IMR-90 (cell line): Measurements from ENCODE around the gene GCFC2. TPM values are rescaled to one million over a fixed set of nuclear protein-coding genes. Genes with fewer than 3 reads are reported as not detected.

Experiments
- ATAC-seq: fragments of 200-7000 bp; cut with Tn5 transposase; 2 replicates; pipeline ENCODE4 v1.9.1; 2020; ENCODE audit warnings: low read depth, mild to moderate bottlenecking, moderate library complexity
- BruUV-seq: library from RNA; stranded (reverse); fragments of 400-500 nt; replicated peaks from 2 replicates; lab custom pipeline; 2021; lab: Mats Ljungman, UMichigan
- CTCF ChIA-PET: fragments of 300-600 bp; formaldehyde crosslinking; extraction: SDS; loops from one replicate; lab custom pipeline; 2021; ENCODE audit warnings: antibody characterized with exemption; lab: Yijun Ruan, JAX
- POLR2A ChIA-PET: fragments of 300-600 bp; sonication (Branson Sonifier 250); formaldehyde crosslinking; loops from one replicate; lab custom pipeline; 2022; ENCODE audit warnings: antibody characterized with exemption; ENCODE audit not compliant: unreplicated experiment; lab: Charles Lee
- DNase-seq: peaks from one replicate; pipeline ENCODE4 v3.0.0; 2013
- H2AFZ ChIP-seq: replicated peaks from 2 replicates; pipeline ENCODE3; 2013; ENCODE audit warnings: low read length, mild to moderate bottlenecking; ENCODE audit not compliant: poor library complexity
- H2AK5ac ChIP-seq: 2 replicates; pipeline ENCODE4 v1.6.1; 2013; ENCODE audit warnings: low read depth, low read length, inconsistent platforms
- H2AK9ac ChIP-seq: replicated peaks from 2 replicates; pipeline ENCODE3; 2013; ENCODE audit warnings: mild to moderate bottlenecking, low read depth, low read length, moderate library complexity; ENCODE audit not compliant: poor library complexity
- H2BK120ac ChIP-seq: 2 replicates; pipeline ENCODE4 v1.6.1; 2013; ENCODE audit warnings: low read depth, low read length, inconsistent platforms
- H2BK15ac ChIP-seq: 3 replicates; pipeline ENCODE4 v1.6.1; 2013; ENCODE audit warnings: low read depth, low read length, inconsistent platforms
- H2BK20ac ChIP-seq: 2 replicates; pipeline ENCODE4 v1.6.1; 2013; ENCODE audit warnings: low read depth, mild to moderate bottlenecking, inconsistent platforms, low read length, moderate library complexity
- H2BK5ac ChIP-seq: 2 replicates; pipeline ENCODE4 v1.6.1; 2013; ENCODE audit warnings: mild to moderate bottlenecking, low read depth, low read length, inconsistent platforms; ENCODE audit not compliant: poor library complexity, severe bottlenecking
- H3K14ac ChIP-seq: replicated peaks from 2 replicates; pipeline ENCODE4 v1.6.1; 2013; ENCODE audit warnings: low read depth, low read length, inconsistent platforms
- H3K18ac ChIP-seq: 2 replicates; pipeline ENCODE4 v1.6.1; 2013; ENCODE audit warnings: low read depth, low read length, control low read depth
- H3K23ac ChIP-seq: 2 replicates; pipeline ENCODE4 v1.6.1; 2013; ENCODE audit warnings: low read depth, low read length, inconsistent platforms
- H3K27ac ChIP-seq: 2 replicates; pipeline ENCODE4 v1.5.1; 2013; ENCODE audit warnings: mild to moderate bottlenecking, control low read depth, low read length; ENCODE audit not compliant: insufficient read depth
- H3K27me3 ChIP-seq: 2 replicates; pipeline ENCODE4 v1.6.1; 2013; ENCODE audit warnings: low read length; ENCODE audit not compliant: control insufficient read depth, insufficient read depth
- H3K36me3 ChIP-seq: 2 replicates; pipeline ENCODE4 v1.6.1; 2013; ENCODE audit warnings: low read length, mixed read lengths; ENCODE audit not compliant: control insufficient read depth, insufficient read depth
- H3K4ac ChIP-seq: 2 replicates; pipeline ENCODE4 v1.6.1; 2013; ENCODE audit warnings: low read depth, low read length, inconsistent platforms
- H3K4me1 ChIP-seq: 2 replicates; pipeline ENCODE4 v1.6.1; 2013; ENCODE audit warnings: low read length, mixed read lengths; ENCODE audit not compliant: control insufficient read depth, insufficient read depth
- H3K4me2 ChIP-seq: 2 replicates; pipeline ENCODE4 v1.6.1; 2013; ENCODE audit warnings: low read depth, mild to moderate bottlenecking, control low read depth, low read length, moderate library complexity
- H3K4me3 ChIP-seq: 2 replicates; pipeline ENCODE4 v1.5.1; 2013; ENCODE audit warnings: low read depth, mild to moderate bottlenecking, control low read depth, low read length, moderate library complexity; ENCODE audit not compliant: insufficient read depth
- H3K56ac ChIP-seq: 2 replicates; pipeline ENCODE4 v1.6.1; 2013; ENCODE audit warnings: low read length, inconsistent platforms; ENCODE audit not compliant: insufficient read depth; ENCODE audit errors: extremely low read depth
- H3K79me1 ChIP-seq, 2 experiments: 2 replicates each; pipeline ENCODE4 v1.6.1; 2013; ENCODE audit warnings: low read length in 2 of 2, inconsistent platforms in 1 of 2, low read depth in 1 of 2
- H3K9ac ChIP-seq: 2 replicates; pipeline ENCODE4 v1.6.1; 2013; ENCODE audit warnings: low read depth, low read length, control low read depth
- H3K9me1 ChIP-seq: 2 replicates; pipeline ENCODE4 v1.6.1; 2013; ENCODE audit warnings: low read length, inconsistent platforms; ENCODE audit not compliant: insufficient read depth
- H3K9me3 ChIP-seq: 2 replicates; pipeline ENCODE4 v1.6.1; 2013; ENCODE audit warnings: low read length; ENCODE audit not compliant: control insufficient read depth, insufficient read depth
- H4K20me1 ChIP-seq: 2 replicates; pipeline ENCODE4 v1.6.1; 2013; ENCODE audit warnings: low read length, inconsistent platforms; ENCODE audit not compliant: insufficient read depth
- H4K5ac ChIP-seq: 2 replicates; pipeline ENCODE4 v1.6.1; 2013; ENCODE audit warnings: mild to moderate bottlenecking, low read depth, low read length, control low read depth
- H4K8ac ChIP-seq, 2 experiments: 2 replicates each; pipeline ENCODE4 v1.6.1; 2013; ENCODE audit warnings: low read depth in 2 of 2, low read length in 2 of 2, control low read depth in 1 of 2, inconsistent platforms in 1 of 2
- H4K91ac ChIP-seq: 2 replicates; pipeline ENCODE4 v1.6.1; 2013; ENCODE audit warnings: low read depth, low read length, inconsistent platforms; ENCODE audit not compliant: insufficient read depth
- MAFK ChIP-seq: IDR thresholded peaks from 2 replicates; pipeline ENCODE4 v1.6.1; 2012; ENCODE audit warnings: low read depth, low read length, improper control_type of control experiment
- MAZ ChIP-seq: IDR thresholded peaks from 2 replicates; pipeline ENCODE4 v1.6.1; 2012; ENCODE audit warnings: low read depth, mild to moderate bottlenecking, low read length, improper control_type of control experiment, moderate library complexity, borderline replicate concordance
- RAD21 ChIP-seq: IDR thresholded peaks from 2 replicates; pipeline ENCODE4 v1.6.1; 2012; ENCODE audit warnings: low read length, improper control_type of control experiment
- SMC3 ChIP-seq: fragments of 150-350 bp; IDR thresholded peaks from 2 replicates; pipeline ENCODE4 v1.6.1; 2016; ENCODE audit warnings: low read depth, mild to moderate bottlenecking, antibody characterized with exemption, low read length, moderate library complexity
- WGBS, 2 experiments: methylation state at CpG; one replicate each; pipeline versions ENCODE4 v1.1.5 to v1.1.7; 2013; ENCODE audit warnings: missing lambda C conversion rate in 2 of 2; ENCODE audit not compliant: insufficient read length in 1 of 2; ENCODE audit errors: extremely low coverage in 2 of 2; 5-methylcytosine and 5-hydroxymethylcytosine counted together
- dilution Hi-C: fragments of 300-500 bp; cut with HindIII; formaldehyde crosslinking; loops from one replicate; pipeline ENCODE4 v1.14.3; 2018; ENCODE audit warnings: low sequenced_read_pairs; ENCODE audit not compliant: unreplicated experiment
- in situ Hi-C: fragments of 300-500 bp; cut with MboI; formaldehyde crosslinking; loops from 3 replicates; pipeline ENCODE4 v1.14.3; 2019; ENCODE audit warnings: low sequenced_read_pairs, inconsistent platforms, mixed read lengths
- intact Hi-C: fragments of 100-400 bp; cut with micrococcal nuclease; formaldehyde crosslinking; loops from 2 replicates; pipeline ENCODE4 v1.10.0; 2022
- polyA plus RNA-seq, 3 experiments: library from polyadenylated mRNA; depleted of rRNA; stranded (reverse); fragments of >200 nt; gene quantifications; 2 replicates each; pipeline ENCODE4 v1.2.3, GENCODE V29; 2012; ENCODE audit warnings: low replicate concordance in 1 of 3
- total RNA-seq: library from RNA; depleted of rRNA; stranded (reverse); fragments of >200 nt; gene quantifications from 2 replicates; pipeline ENCODE4 v1.2.3, GENCODE V29; 2012
- TF ChIP-seq, protein P1 (sequence below): conservative IDR thresholded peaks from 2 replicates; pipeline ENCODE4 v1.5.1; 2012; ENCODE audit warnings: mild to moderate bottlenecking, low read depth, low read length, improper control_type of control experiment
- TF ChIP-seq, protein P2 (sequence below): fragments of 150-350 bp; IDR thresholded peaks from 2 replicates; pipeline ENCODE4 v1.6.1; 2016; ENCODE audit warnings: low read depth, mild to moderate bottlenecking, low read length, moderate library complexity, borderline replicate concordance

GCFC2 gene
- total and polyA plus RNA-seq, 2 of the 4 experiments (the other 2 are of a cell fraction): 6.4 to 10.0 TPM

DNA sequence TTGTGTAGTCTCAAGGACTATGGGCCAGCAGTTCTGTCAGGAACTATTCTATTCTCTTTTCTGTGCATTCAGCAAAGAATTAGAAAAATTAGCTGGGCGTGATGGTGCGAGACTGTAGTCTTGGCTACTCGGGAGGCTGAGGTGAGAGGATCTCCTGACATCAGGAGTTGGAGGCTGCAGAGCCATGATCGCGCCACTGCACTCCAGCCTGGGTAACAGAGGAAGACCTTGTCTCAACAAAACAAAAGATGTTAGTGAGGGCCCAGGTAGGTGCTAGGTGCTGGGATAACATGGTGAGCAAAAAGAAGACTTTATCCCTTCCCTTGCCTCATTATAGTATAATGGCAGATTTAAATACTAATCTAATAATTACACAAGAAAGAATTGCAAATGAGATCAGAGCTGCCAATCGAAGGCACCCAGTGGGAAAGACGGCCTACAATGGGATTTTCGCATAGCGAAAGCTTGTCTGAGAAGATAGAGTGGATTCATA, 64.6 kb downstream of the GCFC2 start:
- Histone ChIP-seq H3K14ac (peak overlapping the region; percentile 93), H2BK120ac (peak overlapping the region; percentile 69), H3K4ac (peak overlapping the region; percentile 84), H2BK20ac (0 out of 2 replicates have a peak overlapping the region, but pooled peaks have one; percentile 38), H3K18ac (peak overlapping the region; percentile 17; the same call in 1 of the 2 replicates), H3K4me3 (peak overlapping the region; percentile 66), H2BK15ac (no peak overlapping the region), H4K5ac (peak overlapping the region; percentile 87), H3K27ac (peak overlapping the region; percentile 47), H2AK5ac (no peak overlapping the region), H4K8ac (peak overlapping the region; percentile 90 to 93), H2BK5ac (no peak overlapping the region), H3K56ac (peak overlapping the region; percentile 72; the same call in 1 of the 2 replicates), H3K36me3 (peaks cover 9% of the 10 kb centered on the region), H2AFZ (peak overlapping the region; percentile 99), H3K9me3 (no peaks in the 10 kb centered on the region), H3K4me1 (no peaks in the 10 kb centered on the region), H3K27me3 (no peaks in the 10 kb centered on the region), H4K20me1 (no peaks in the 10 kb centered on the region), H2AK9ac (no peak overlapping the region), H3K9me1 (0 out of 2 replicates have a peak, but pooled peaks cover 3% of the 10 kb centered on the region), H3K9ac (peak overlapping the region; percentile 33; the same call in 1 of the 2 replicates), H4K91ac (peak overlapping the region; percentile 54), H3K79me1 (peaks cover 4 to 29% of the 10 kb centered on the region in 2 experiments), H3K4me2 (peak overlapping the region; percentile 53), H3K23ac (no peak overlapping the region; the same call in 1 of the 2 replicates)
- CTCF ChIA-PET: no interaction called here
- in situ Hi-C loops: no loop called here
- TF ChIP-seq SMC3 (no peak), MAFK (no peak), RAD21 (no peak), MAZ (no peak)
- TF ChIP-seq, protein P1, sequence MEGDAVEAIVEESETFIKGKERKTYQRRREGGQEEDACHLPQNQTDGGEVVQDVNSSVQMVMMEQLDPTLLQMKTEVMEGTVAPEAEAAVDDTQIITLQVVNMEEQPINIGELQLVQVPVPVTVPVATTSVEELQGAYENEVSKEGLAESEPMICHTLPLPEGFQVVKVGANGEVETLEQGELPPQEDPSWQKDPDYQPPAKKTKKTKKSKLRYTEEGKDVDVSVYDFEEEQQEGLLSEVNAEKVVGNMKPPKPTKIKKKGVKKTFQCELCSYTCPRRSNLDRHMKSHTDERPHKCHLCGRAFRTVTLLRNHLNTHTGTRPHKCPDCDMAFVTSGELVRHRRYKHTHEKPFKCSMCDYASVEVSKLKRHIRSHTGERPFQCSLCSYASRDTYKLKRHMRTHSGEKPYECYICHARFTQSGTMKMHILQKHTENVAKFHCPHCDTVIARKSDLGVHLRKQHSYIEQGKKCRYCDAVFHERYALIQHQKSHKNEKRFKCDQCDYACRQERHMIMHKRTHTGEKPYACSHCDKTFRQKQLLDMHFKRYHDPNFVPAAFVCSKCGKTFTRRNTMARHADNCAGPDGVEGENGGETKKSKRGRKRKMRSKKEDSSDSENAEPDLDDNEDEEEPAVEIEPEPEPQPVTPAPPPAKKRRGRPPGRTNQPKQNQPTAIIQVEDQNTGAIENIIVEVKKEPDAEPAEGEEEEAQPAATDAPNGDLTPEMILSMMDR: no peak
- TF ChIP-seq, protein P2, sequence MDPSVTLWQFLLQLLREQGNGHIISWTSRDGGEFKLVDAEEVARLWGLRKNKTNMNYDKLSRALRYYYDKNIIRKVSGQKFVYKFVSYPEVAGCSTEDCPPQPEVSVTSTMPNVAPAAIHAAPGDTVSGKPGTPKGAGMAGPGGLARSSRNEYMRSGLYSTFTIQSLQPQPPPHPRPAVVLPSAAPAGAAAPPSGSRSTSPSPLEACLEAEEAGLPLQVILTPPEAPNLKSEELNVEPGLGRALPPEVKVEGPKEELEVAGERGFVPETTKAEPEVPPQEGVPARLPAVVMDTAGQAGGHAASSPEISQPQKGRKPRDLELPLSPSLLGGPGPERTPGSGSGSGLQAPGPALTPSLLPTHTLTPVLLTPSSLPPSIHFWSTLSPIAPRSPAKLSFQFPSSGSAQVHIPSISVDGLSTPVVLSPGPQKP: no peak
- ATAC-seq: no peak
- no TSS peak for BruUV-seq
- no peak for DNase-seq
- POLR2A ChIA-PET: no interaction called here
- 48% methylated on average over 3 of the region's 9 CpGs; no CpG with 5 or more reads in 1 of the 2 experiments for WGBS, 2 experiments
- intact Hi-C loops: loop anchor here (1.0 kb wide), 1 partner anchor 64 kb away; the partner anchor contains the start of gene GCFC2
- dilution Hi-C loops: loop anchor here (25.0 kb wide), 1 partner anchor 184 kb away; no protein-coding TSS in a partner anchor
